ENCODE results near the gene TBC1D24. TPM values are rescaled to one million over a fixed set of nuclear protein-coding genes. Genes with fewer than 3 reads are reported as not detected.

Gene TBC1D24
- total and polyA plus RNA-seq, 9 of the 15 experiments (the other 6 are each of a cell fraction or from before 2014, with no cell fraction given), result 1.7 to 22.6 (median 7.2) TPM

DNA sequence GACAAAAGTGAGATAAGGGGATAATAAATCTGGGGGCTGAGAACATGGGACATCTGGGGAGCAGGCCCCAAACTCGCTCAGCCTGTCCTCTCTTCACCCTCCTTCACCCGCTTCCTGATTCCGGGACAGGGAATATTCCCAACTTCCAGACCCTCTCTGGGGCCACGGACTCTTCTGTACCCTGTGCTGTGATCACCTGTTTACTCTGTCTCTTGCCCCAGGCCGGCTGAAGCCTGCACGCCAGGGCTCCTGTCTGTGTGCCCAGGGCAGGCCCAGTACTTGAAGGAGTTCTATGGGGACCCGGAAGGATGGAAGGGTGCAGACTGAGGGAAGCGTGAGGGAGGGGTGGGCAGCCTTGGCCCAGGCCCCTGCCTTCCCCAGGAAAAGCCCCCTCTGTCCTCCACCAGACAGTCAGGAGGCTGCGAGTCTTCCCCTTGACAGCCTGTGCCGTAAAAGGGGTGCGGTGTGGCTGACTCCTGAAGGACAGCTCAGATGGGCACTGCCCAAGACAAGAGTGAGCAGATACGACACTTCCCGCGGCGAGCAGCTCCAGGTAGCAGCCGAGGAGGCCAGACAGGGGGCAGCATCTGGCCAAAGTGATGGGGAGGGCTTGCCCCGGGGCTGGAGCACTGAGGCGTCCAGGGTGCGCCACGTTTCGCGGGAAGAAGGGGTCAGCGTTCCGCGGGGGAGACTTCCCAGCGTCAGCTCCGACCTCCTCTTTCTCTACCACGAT is 46.7 kb upstream of the TBC1D24 start (continued):
- TF ChIP-seq, protein P1, sequence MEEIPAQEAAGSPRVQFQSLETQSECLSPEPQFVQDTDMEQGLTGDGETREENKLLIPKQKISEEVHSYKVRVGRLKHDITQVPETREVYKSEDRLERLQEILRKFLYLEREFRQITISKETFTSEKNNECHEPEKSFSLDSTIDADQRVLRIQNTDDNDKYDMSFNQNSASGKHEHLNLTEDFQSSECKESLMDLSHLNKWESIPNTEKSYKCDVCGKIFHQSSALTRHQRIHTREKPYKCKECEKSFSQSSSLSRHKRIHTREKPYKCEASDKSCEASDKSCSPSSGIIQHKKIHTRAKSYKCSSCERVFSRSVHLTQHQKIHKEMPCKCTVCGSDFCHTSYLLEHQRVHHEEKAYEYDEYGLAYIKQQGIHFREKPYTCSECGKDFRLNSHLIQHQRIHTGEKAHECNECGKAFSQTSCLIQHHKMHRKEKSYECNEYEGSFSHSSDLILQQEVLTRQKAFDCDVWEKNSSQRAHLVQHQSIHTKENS (CRISPR knock-in tag; IDR thresholded peaks at IDR 0.05), result no peak
- TF ChIP-seq HNRNPL (IDR thresholded peaks at IDR 0.05; ENCODE audit: low read depth, low read length) (no peak), ZEB2 (IDR thresholded peaks at IDR 0.05) (peak; percentile 70), ESRRB (CRISPR knock-in tag; IDR thresholded peaks at IDR 0.05; ENCODE audit: borderline replicate concordance) (no peak), HDAC6 (IDR thresholded peaks at IDR 0.05; ENCODE audit: low read depth, low read length) (no peak), E2F8 (IDR thresholded peaks at IDR 0.05; ENCODE audit: low read depth, partially characterized antibody) (peak; percentile 78), HMGN3 (IDR thresholded peaks at IDR 0.05; ENCODE audit: borderline replicate concordance, extremely low read depth, insufficient read length, low read depth, low read length) (peak; percentile 17), HDGF (IDR thresholded peaks at IDR 0.05) (no peak), HDAC2 (IDR thresholded peaks at IDR 0.05) (no peak; the same call in 1 of the 2 replicates), GTF2B (IDR thresholded peaks at IDR 0.05; ENCODE audit: extremely low read depth, insufficient read length) (no peak), C11orf30 (IDR thresholded peaks at IDR 0.05; ENCODE audit: low read depth) (no peak), ZBTB8A (IDR thresholded peaks at IDR 0.05; ENCODE audit: partially characterized antibody) (no peak), ZNF124 (CRISPR knock-in tag; IDR thresholded peaks at IDR 0.05) (no peak), ZNF695 (CRISPR knock-in tag; IDR thresholded peaks at IDR 0.05) (no peak), ZC3H4 (CRISPR knock-in tag; IDR thresholded peaks at IDR 0.05; ENCODE audit: borderline replicate concordance) (no peak), STAG1 (CRISPR knock-in tag; IDR thresholded peaks at IDR 0.05; ENCODE audit: borderline replicate concordance) (0 out of 2 replicates have a peak, but pooled peaks have one; percentile 8), POLR3G (IDR thresholded peaks at IDR 0.05; ENCODE audit: extremely low read depth, insufficient read length, insufficient replicate concordance) (no peak), TAF15 (IDR thresholded peaks at IDR 0.05; ENCODE audit: low read depth, low read length) (no peak), SMARCA4 (IDR thresholded peaks at IDR 0.05) (peak; percentile 38; the same call in 1 of the 2 replicates)
- TF ChIP-seq, protein P2, sequence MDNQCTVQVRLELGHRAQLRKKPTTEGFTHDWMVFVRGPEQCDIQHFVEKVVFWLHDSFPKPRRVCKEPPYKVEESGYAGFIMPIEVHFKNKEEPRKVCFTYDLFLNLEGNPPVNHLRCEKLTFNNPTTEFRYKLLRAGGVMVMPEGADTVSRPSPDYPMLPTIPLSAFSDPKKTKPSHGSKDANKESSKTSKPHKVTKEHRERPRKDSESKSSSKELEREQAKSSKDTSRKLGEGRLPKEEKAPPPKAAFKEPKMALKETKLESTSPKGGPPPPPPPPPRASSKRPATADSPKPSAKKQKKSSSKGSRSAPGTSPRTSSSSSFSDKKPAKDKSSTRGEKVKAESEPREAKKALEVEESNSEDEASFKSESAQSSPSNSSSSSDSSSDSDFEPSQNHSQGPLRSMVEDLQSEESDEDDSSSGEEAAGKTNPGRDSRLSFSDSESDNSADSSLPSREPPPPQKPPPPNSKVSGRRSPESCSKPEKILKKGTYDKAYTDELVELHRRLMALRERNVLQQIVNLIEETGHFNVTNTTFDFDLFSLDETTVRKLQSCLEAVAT (IDR thresholded peaks at IDR 0.05), result no peak
